HEK293T (cell line): Measurements from ENCODE around the gene SLC35B1.

Source experiments
- CTCF ChIA-PET: fragments of 350-600 bp; formaldehyde crosslinking; extraction: SDS; loops from one replicate; lab custom pipeline; 2021; ENCODE audit warnings: antibody characterized with exemption, inconsistent platforms; lab: Yijun Ruan, JAX
- POLR2A ChIA-PET: fragments of 350-600 bp; formaldehyde crosslinking; extraction: SDS; loops from one replicate; lab custom pipeline; 2020; ENCODE audit warnings: antibody characterized with exemption, inconsistent platforms; lab: Yijun Ruan, JAX
- DNase-seq: peaks from one replicate; pipeline ENCODE4 v3.0.0; 2012; ENCODE audit warnings: mixed read lengths; ENCODE audit errors: extremely low spot score
- ARNT ChIP-seq: fragments of 450-650 bp; IDR thresholded peaks from 2 replicates; pipeline ENCODE4 v1.6.1; 2017; ENCODE audit warnings: mild to moderate bottlenecking
- BHLHE40 ChIP-seq: fragments of 450-650 bp; IDR thresholded peaks from 2 replicates; pipeline ENCODE4 v1.6.1; 2016; ENCODE audit warnings: mild to moderate bottlenecking, moderate library complexity, borderline replicate concordance
- CTBP1 ChIP-seq: fragments of 450-650 bp; IDR thresholded peaks from 2 replicates; pipeline ENCODE4 v1.6.1; 2016; ENCODE audit warnings: borderline replicate concordance
- ELF4 ChIP-seq: fragments of 450-650 bp; IDR thresholded peaks from 2 replicates; pipeline ENCODE4 v1.6.1; 2017; ENCODE audit warnings: antibody characterized with exemption
- FOXA1 ChIP-seq: fragments of 450-650 bp; IDR thresholded peaks from 2 replicates; pipeline ENCODE4 v1.6.1; 2016; ENCODE audit warnings: mild to moderate bottlenecking
- FOXK2 ChIP-seq: fragments of 450-650 bp; IDR thresholded peaks from 2 replicates; pipeline ENCODE4 v1.6.1; 2016; ENCODE audit warnings: mild to moderate bottlenecking
- FOXM1 ChIP-seq: fragments of 450-650 bp; IDR thresholded peaks from 2 replicates; pipeline ENCODE4 v1.6.1; 2017; ENCODE audit warnings: mild to moderate bottlenecking, borderline replicate concordance
- HDGF ChIP-seq: fragments of 450-650 bp; IDR thresholded peaks from 2 replicates; pipeline ENCODE4 v1.6.1; 2017; ENCODE audit warnings: antibody characterized with exemption, borderline replicate concordance
- L3MBTL2 ChIP-seq: fragments of 450-650 bp; conservative IDR thresholded peaks from 2 replicates; pipeline ENCODE4 v1.6.1; 2016; ENCODE audit warnings: mild to moderate bottlenecking
- LEF1 ChIP-seq: fragments of 450-650 bp; IDR thresholded peaks from 2 replicates; pipeline ENCODE4 v1.6.1; 2017; ENCODE audit warnings: mild to moderate bottlenecking, borderline replicate concordance
- NFRKB ChIP-seq: fragments of 450-650 bp; IDR thresholded peaks from 2 replicates; pipeline ENCODE4 v1.6.1; 2016; ENCODE audit warnings: mild to moderate bottlenecking, moderate library complexity
- PKNOX1 ChIP-seq: fragments of 450-650 bp; IDR thresholded peaks from 2 replicates; pipeline ENCODE4 v1.6.1; 2016
- SP1 ChIP-seq: fragments of 450-650 bp; IDR thresholded peaks from 2 replicates; pipeline ENCODE4 v1.6.1; 2017
- SUZ12 ChIP-seq: fragments of 450-650 bp; IDR thresholded peaks from 2 replicates; pipeline ENCODE4 v1.6.1; 2016; ENCODE audit warnings: mild to moderate bottlenecking
- TARDBP ChIP-seq: fragments of 450-650 bp; IDR thresholded peaks from 2 replicates; pipeline ENCODE4 v1.6.1; 2016

Gene SLC35B1

DNA sequence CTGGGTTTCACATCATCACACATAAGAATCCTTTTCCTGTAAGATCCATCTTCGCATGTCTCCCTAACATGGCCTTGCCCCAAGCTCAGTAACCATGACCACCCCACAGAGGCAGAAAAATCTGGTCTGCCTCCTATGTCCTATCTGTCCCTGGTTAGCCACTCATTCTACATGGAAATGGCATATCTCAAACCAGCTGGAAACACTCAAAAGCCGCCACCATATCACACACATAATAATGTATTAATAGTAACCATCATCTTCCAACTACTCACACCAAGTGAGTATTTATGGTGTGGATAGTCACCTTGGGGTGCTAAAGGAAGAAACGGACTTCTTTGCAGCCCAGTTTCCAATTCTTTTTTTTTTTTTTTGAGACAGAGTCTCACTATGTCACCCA, 44.7 kb upstream of the SLC35B1 start:
- ChIA-PET CTCF (no interaction called here), POLR2A (interaction anchor here (0.9 to 2.0 kb wide), 2 partner anchors 12 to 26 kb away, joined by 3 to 11 read pairs; partner anchors contain the start of gene FAM117A)
- TF ChIP-seq FOXA1 = no peak
- no peak for TF ChIP-seq LEF1
- no peak for TF ChIP-seq BHLHE40
- no peak for TF ChIP-seq FOXM1
- TF ChIP-seq HDGF = no peak
- no peak for TF ChIP-seq ELF4
- TF ChIP-seq PKNOX1 = no peak
- TF ChIP-seq ARNT = no peak
- DNase-seq = no peak

- ChIA-PET POLR2A (interaction anchor here (1.3 to 2.2 kb wide), 3 partner anchors 10 to 38 kb away, joined by 3 to 7 read pairs (median 6); partner anchors contain the start of gene KAT7), CTCF (no interaction called here)
- DNase-seq = no peak
- TF ChIP-seq SP1 = no peak
- TF ChIP-seq LEF1 = no peak
- no peak for TF ChIP-seq HDGF
Observed at GRCh38 chr17:49749730-49750129, 42.0 kb upstream of the SLC35B1 start.

DNA sequence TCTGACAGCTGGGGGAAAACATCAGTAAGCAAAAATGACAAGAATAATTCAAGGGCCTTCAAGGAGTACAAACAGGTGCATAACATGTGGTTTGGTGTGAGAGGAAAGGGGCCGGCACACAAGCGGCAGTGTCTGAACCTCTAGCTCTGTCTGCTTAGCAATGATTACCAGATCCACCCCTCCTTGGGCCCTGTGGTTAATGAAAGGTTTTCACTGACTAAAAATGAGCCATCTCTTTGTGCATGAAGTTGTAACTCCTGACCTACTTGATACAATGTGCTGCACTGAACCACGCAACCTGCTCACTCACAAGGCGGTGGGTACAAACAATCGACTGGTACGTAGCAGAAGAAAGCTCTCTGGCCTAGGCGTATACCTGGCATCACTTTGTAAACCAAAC, 41.0 kb upstream of the SLC35B1 start:
- CTCF ChIA-PET = no interaction called here

GRCh38 chr17:49748223-49748622, 40.5 kb upstream of the SLC35B1 start:
- ChIA-PET CTCF (no interaction called here), POLR2A (interaction anchor here (0.7 to 1.5 kb wide), 3 partner anchors 12 to 40 kb away, joined by 3 to 6 read pairs (median 3); partner anchors contain the start of gene KAT7)
- no peak for DNase-seq
- no peak for TF ChIP-seq PKNOX1
- no peak for TF ChIP-seq FOXK2
- TF ChIP-seq FOXA1 = no peak
- no peak for TF ChIP-seq ELF4
- TF ChIP-seq CTBP1 = no peak
- TF ChIP-seq NFRKB = no peak
- TF ChIP-seq FOXM1 = no peak
- TF ChIP-seq HDGF = no peak
- no peak for TF ChIP-seq ARNT

More for the DNA sequence above, 41.0 kb upstream of the SLC35B1 start:
- POLR2A ChIA-PET = interaction anchor here (0.7 to 2.2 kb wide), 4 partner anchors 11 to 40 kb away, joined by 3 to 7 read pairs (median 4); partner anchors contain the start of gene KAT7
- DNase-seq = no peak
- TF ChIP-seq TARDBP (no peak), SP1 (no peak), FOXK2 (no peak), PKNOX1 (no peak), FOXA1 (no peak), ARNT (no peak), ELF4 (no peak), NFRKB (no peak)

- DNase-seq = no peak
- no peak for TF ChIP-seq PKNOX1
- no peak for TF ChIP-seq FOXA1
- TF ChIP-seq SUZ12 = no peak
- no peak for TF ChIP-seq CTBP1
- TF ChIP-seq NFRKB = no peak
- TF ChIP-seq ARNT = no peak
- TF ChIP-seq HDGF = no peak
- ChIA-PET POLR2A (interaction anchor here (0.7 to 1.3 kb wide), 2 partner anchors 17 to 40 kb away, joined by 3 to 4 read pairs; partner anchors contain the start of gene FAM117A), CTCF (no interaction called here)
Observed at GRCh38 chr17:49747632-49748031, 39.9 kb upstream of the SLC35B1 start.

GRCh38 chr17:49746791-49747490, 39.2 kb upstream of the SLC35B1 start:
- DNase-seq = no peak
- CTCF ChIA-PET = interaction anchor here (0.5 kb wide), 1 partner anchor 27 kb away, joined by 3 read pairs; no protein-coding TSS in a partner anchor
- TF ChIP-seq LEF1 = no peak
- no peak for TF ChIP-seq FOXK2
- TF ChIP-seq HDGF = no peak
- no peak for TF ChIP-seq L3MBTL2
- no peak for TF ChIP-seq SUZ12
- POLR2A ChIA-PET = interaction anchor here (1.3 kb wide), 1 partner anchor 17 kb away, joined by 4 read pairs; the partner anchor contains the start of gene FAM117A
